Measurements from ENCODE around the gene FNIP2.
"Not testable (repeated sequence)": the region's sequence is repeated elsewhere in the genome, so short reads cannot be mapped to it uniquely, and the experiment has no call there.

Gene FNIP2

GRCh38 chr4:158805635-158806471 lies 37.0 kb downstream of the FNIP2 start:
- Histone ChIP-seq H3K4me3 (ENCODE audit: low read length) (no peak overlapping the region), H3K4me1 (ENCODE audit: insufficient read depth, low read length) (peaks cover 9% of the 10 kb centered on the region), H3K36me3 (ENCODE audit: insufficient read depth, low read length) (no peaks in the 10 kb centered on the region), H3K27me3 (ENCODE audit: insufficient read depth, low read length) (no peaks in the 10 kb centered on the region), H3K9me3 (ENCODE audit: low read length) (no peaks in the 10 kb centered on the region), H2AFZ (ENCODE audit: low read depth, low read length) (no peak overlapping the region)

- Histone ChIP-seq H2AFZ (ENCODE audit: low read depth, low read length) (no peak overlapping the region), H3K4me3 (ENCODE audit: low read length) (no peak overlapping the region), H3K27me3 (ENCODE audit: insufficient read depth, low read length) (no peaks in the 10 kb centered on the region), H3K36me3 (ENCODE audit: insufficient read depth, low read length) (no peaks in the 10 kb centered on the region), H3K9me3 (ENCODE audit: low read length) (no peaks in the 10 kb centered on the region), H3K4me1 (ENCODE audit: insufficient read depth, low read length) (peaks cover 9% of the 10 kb centered on the region)
Observed at GRCh38 chr4:158807691-158808090, 38.9 kb downstream of the FNIP2 start.

- H3K4me1 ChIP-seq (ENCODE audit: insufficient read depth, low read length), result peaks cover 9% of the 10 kb centered on the region
- no peaks in the 10 kb centered on the region for H3K9me3 ChIP-seq (ENCODE audit: low read length)
- no peak overlapping the region for H2AFZ ChIP-seq (ENCODE audit: low read depth, low read length)
- no peak overlapping the region for H3K4me3 ChIP-seq (ENCODE audit: low read length)
- H3K27me3 ChIP-seq (ENCODE audit: insufficient read depth, low read length), result no peaks in the 10 kb centered on the region
- H3K36me3 ChIP-seq (ENCODE audit: insufficient read depth, low read length), result no peaks in the 10 kb centered on the region
Observed at GRCh38 chr4:158808399-158808798, 39.6 kb downstream of the FNIP2 start.

- H3K4me1 ChIP-seq (ENCODE audit: insufficient read depth, low read length); H2AFZ ChIP-seq (ENCODE audit: low read depth, low read length); H3K27me3 ChIP-seq (ENCODE audit: insufficient read depth, low read length); H3K36me3 ChIP-seq (ENCODE audit: insufficient read depth, low read length); H3K9me3 ChIP-seq (ENCODE audit: low read length); H3K4me3 ChIP-seq (ENCODE audit: low read length): not testable (repeated sequence)
Observed at GRCh38 chr4:158809208-158809607, 40.4 kb downstream of the FNIP2 start.

- Histone ChIP-seq H3K9me3 (ENCODE audit: low read length) (no peaks in the 10 kb centered on the region), H3K27me3 (ENCODE audit: insufficient read depth, low read length) (no peaks in the 10 kb centered on the region), H3K36me3 (ENCODE audit: insufficient read depth, low read length) (no peaks in the 10 kb centered on the region), H3K4me3 (ENCODE audit: low read length) (no peak overlapping the region), H2AFZ (ENCODE audit: low read depth, low read length) (no peak overlapping the region), H3K4me1 (ENCODE audit: insufficient read depth, low read length) (peaks cover 9% of the 10 kb centered on the region)
Observed at GRCh38 chr4:158809611-158810486, 41.0 kb downstream of the FNIP2 start.

- Histone ChIP-seq H3K9me3 (ENCODE audit: low read length) (no peaks in the 10 kb centered on the region), H3K4me1 (ENCODE audit: insufficient read depth, low read length) (peaks cover 6% of the 10 kb centered on the region), H2AFZ (ENCODE audit: low read depth, low read length) (no peak overlapping the region), H3K4me3 (ENCODE audit: low read length) (no peak overlapping the region), H3K36me3 (ENCODE audit: insufficient read depth, low read length) (no peaks in the 10 kb centered on the region), H3K27me3 (ENCODE audit: insufficient read depth, low read length) (no peaks in the 10 kb centered on the region)
Observed at GRCh38 chr4:158810487-158811215, 41.8 kb downstream of the FNIP2 start.

GRCh38 chr4:158811216-158811540 lies 42.4 kb downstream of the FNIP2 start:
- Histone ChIP-seq H3K36me3 (ENCODE audit: insufficient read depth, low read length) (no peaks in the 10 kb centered on the region), H3K9me3 (ENCODE audit: low read length) (no peaks in the 10 kb centered on the region), H3K4me3 (ENCODE audit: low read length) (no peak overlapping the region), H3K4me1 (ENCODE audit: insufficient read depth, low read length) (peaks cover 5% of the 10 kb centered on the region), H2AFZ (ENCODE audit: low read depth, low read length) (no peak overlapping the region), H3K27me3 (ENCODE audit: insufficient read depth, low read length) (no peaks in the 10 kb centered on the region)

GRCh38 chr4:158811704-158812103 lies 42.9 kb downstream of the FNIP2 start:
- Histone ChIP-seq H3K36me3 (ENCODE audit: insufficient read depth, low read length) (no peaks in the 10 kb centered on the region), H3K27me3 (ENCODE audit: insufficient read depth, low read length) (no peaks in the 10 kb centered on the region), H3K4me3 (ENCODE audit: low read length) (no peak overlapping the region), H3K4me1 (ENCODE audit: insufficient read depth, low read length) (peaks cover 5% of the 10 kb centered on the region), H2AFZ (ENCODE audit: low read depth, low read length) (no peak overlapping the region), H3K9me3 (ENCODE audit: low read length) (no peaks in the 10 kb centered on the region)

GRCh38 chr4:158812133-158812532 lies 43.3 kb downstream of the FNIP2 start:
- Histone ChIP-seq H3K4me3 (ENCODE audit: low read length) (no peak overlapping the region), H3K4me1 (ENCODE audit: insufficient read depth, low read length) (peaks cover 5% of the 10 kb centered on the region), H2AFZ (ENCODE audit: low read depth, low read length) (no peak overlapping the region), H3K27me3 (ENCODE audit: insufficient read depth, low read length) (no peaks in the 10 kb centered on the region), H3K36me3 (ENCODE audit: insufficient read depth, low read length) (no peaks in the 10 kb centered on the region), H3K9me3 (ENCODE audit: low read length) (no peaks in the 10 kb centered on the region)

- no peaks in the 10 kb centered on the region for H3K9me3 ChIP-seq (ENCODE audit: low read length)
- H3K36me3 ChIP-seq (ENCODE audit: insufficient read depth, low read length), result no peaks in the 10 kb centered on the region
- peaks cover 5% of the 10 kb centered on the region for H3K4me1 ChIP-seq (ENCODE audit: insufficient read depth, low read length)
- H2AFZ ChIP-seq (ENCODE audit: low read depth, low read length), result no peak overlapping the region
- H3K27me3 ChIP-seq (ENCODE audit: insufficient read depth, low read length), result no peaks in the 10 kb centered on the region
- no peak overlapping the region for H3K4me3 ChIP-seq (ENCODE audit: low read length)
Observed at GRCh38 chr4:158812543-158812942, 43.7 kb downstream of the FNIP2 start.

GRCh38 chr4:158813113-158813512 lies 44.3 kb downstream of the FNIP2 start:
- H3K27me3 ChIP-seq (ENCODE audit: insufficient read depth, low read length), result no peaks in the 10 kb centered on the region
- no peaks in the 10 kb centered on the region for H3K9me3 ChIP-seq (ENCODE audit: low read length)
- H3K4me1 ChIP-seq (ENCODE audit: insufficient read depth, low read length), result peaks cover 5% of the 10 kb centered on the region
- H2AFZ ChIP-seq (ENCODE audit: low read depth, low read length), result no peak overlapping the region
- no peak overlapping the region for H3K4me3 ChIP-seq (ENCODE audit: low read length)
- H3K36me3 ChIP-seq (ENCODE audit: insufficient read depth, low read length), result no peaks in the 10 kb centered on the region

GRCh38 chr4:158814207-158814606 lies 45.4 kb downstream of the FNIP2 start:
- no peaks in the 10 kb centered on the region for H3K27me3 ChIP-seq (ENCODE audit: insufficient read depth, low read length)
- peaks cover 5% of the 10 kb centered on the region for H3K4me1 ChIP-seq (ENCODE audit: insufficient read depth, low read length)
- no peaks in the 10 kb centered on the region for H3K9me3 ChIP-seq (ENCODE audit: low read length)
- H2AFZ ChIP-seq (ENCODE audit: low read depth, low read length), result no peak overlapping the region
- no peaks in the 10 kb centered on the region for H3K36me3 ChIP-seq (ENCODE audit: insufficient read depth, low read length)
- no peak overlapping the region for H3K4me3 ChIP-seq (ENCODE audit: low read length)

Measured in neuron (in vitro differentiated cells).